GM18868 (cell line): Measurements from ENCODE around the gene GNAS.

Source experiments
- ATAC-seq: cut with Tn5 transposase; IDR thresholded peaks from one replicate; pipeline ENCODE4 v1.9.1; 2021; ENCODE audit warnings: mild to moderate bottlenecking, moderate library complexity; ENCODE audit not compliant: unreplicated experiment

GNAS gene

GRCh38 chr20:58851969-58852458 lies 502 bp upstream of the GNAS start:
- no peak for ATAC-seq

GRCh38 chr20:58853466-58853865 lies 950 bp downstream of the GNAS start:
- ATAC-seq = no peak

- no peak for ATAC-seq
Observed at GRCh38 chr20:58853976-58854637, 1.6 kb downstream of the GNAS start.

GRCh38 chr20:58854638-58855471 lies 2.3 kb downstream of the GNAS start:
- no peak for ATAC-seq

- no peak for ATAC-seq
Observed at GRCh38 chr20:58855506-58856389, 3.2 kb downstream of the GNAS start.

- ATAC-seq = no peak
Observed at GRCh38 chr20:58863044-58863790, 10.7 kb downstream of the GNAS start.

GRCh38 chr20:58864346-58864745 lies 11.8 kb downstream of the GNAS start:
- ATAC-seq = no peak

GRCh38 chr20:58865843-58866242 lies 13.3 kb downstream of the GNAS start:
- no peak for ATAC-seq

GRCh38 chr20:58867211-58867610 lies 14.7 kb downstream of the GNAS start:
- ATAC-seq = no peak

GRCh38 chr20:58868795-58869194 lies 16.3 kb downstream of the GNAS start:
- ATAC-seq = no peak

GRCh38 chr20:58869662-58870227 lies 17.2 kb downstream of the GNAS start:
- ATAC-seq = no peak

- ATAC-seq = peak; percentile 91
Observed at GRCh38 chr20:58870293-58871014, 17.9 kb downstream of the GNAS start.

- ATAC-seq = no peak
Observed at GRCh38 chr20:58871533-58872102, 19.1 kb downstream of the GNAS start.

GRCh38 chr20:58874469-58874868 lies 22.0 kb downstream of the GNAS start:
- ATAC-seq = no peak

GRCh38 chr20:58875111-58875510 lies 22.6 kb downstream of the GNAS start:
- no peak for ATAC-seq

- ATAC-seq = no peak
Observed at GRCh38 chr20:58875541-58876134, 23.1 kb downstream of the GNAS start.

GRCh38 chr20:58876437-58876836 lies 23.9 kb downstream of the GNAS start:
- ATAC-seq = no peak

- ATAC-seq = no peak
Observed at GRCh38 chr20:58877050-58877975, 24.8 kb downstream of the GNAS start.
